ENCODE data around the gene STX4.

- TF ChIP-seq POLR2AphosphoS5 (IDR thresholded peaks at IDR 0.05; ENCODE audit: low read depth, low read length) (no peak), POLR2A (IDR thresholded peaks at IDR 0.05; ENCODE audit: low read depth, low read length) (no peak), TAF1 (IDR thresholded peaks at IDR 0.05; ENCODE audit: low read depth, low read length) (no peak), SPI1 (IDR thresholded peaks at IDR 0.05; ENCODE audit: low read depth, low read length) (no peak), POU2F2 (IDR thresholded peaks at IDR 0.05; ENCODE audit: low read depth, low read length) (no peak), PAX5 (IDR thresholded peaks at IDR 0.05; ENCODE audit: insufficient read depth, low read length, severe bottlenecking) (no peak)
These were observed 50.2 kb downstream of the STX4 start for GRCh38 chr16:31083556-31083955.
